Measurements from ENCODE around the gene H2AZ2. TPM values are rescaled to one million over a fixed set of nuclear protein-coding genes. Genes with fewer than 3 reads are reported as not detected.

The H2AZ2 gene
- total and polyA plus RNA-seq, 2 donors (not counting 1 experiment from before 2014, with no cell fraction given), result 55.3 to 129 TPM

DNA sequence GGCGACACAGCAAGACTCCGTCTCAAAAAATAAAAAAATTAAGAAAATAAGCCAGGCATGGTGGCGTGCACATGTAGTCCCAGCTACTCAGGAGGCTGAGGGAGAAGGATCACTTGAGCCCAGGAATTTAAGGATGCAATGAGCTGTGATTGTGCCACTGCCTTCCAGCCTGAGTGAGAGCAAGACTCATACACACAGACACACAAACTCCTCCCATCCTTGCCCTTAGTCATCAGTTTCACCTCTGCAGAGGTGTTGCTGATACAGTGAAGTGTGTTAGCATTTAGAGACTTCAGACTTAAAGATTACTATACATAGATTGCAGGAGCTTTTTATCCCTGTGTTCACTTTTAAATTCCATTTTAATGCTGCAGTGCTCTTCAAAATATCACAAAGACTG is 5.5 kb upstream of the H2AZ2 start:
- Histone ChIP-seq H4K20me1 (ENCODE audit: control insufficient read depth, insufficient read depth, low read length, poor library complexity, severe bottlenecking) (no peaks in the 10 kb centered on the region), H3K4me3 (ENCODE audit: control extremely low read depth in 1 of 5, extremely low read depth in 1 of 5, insufficient read depth in 1 of 5, low read depth in 2 of 5, low read length in 4 of 5) (no peak overlapping the region), H3K27me3 (replicated peaks in 1 of 4; ENCODE audit: control extremely low read depth in 1 of 4, control insufficient read depth in 3 of 4, insufficient read depth in 4 of 4, low read length in 3 of 4) (no peaks in the 10 kb centered on the region), H3K27ac (ENCODE audit: low read length in 2 of 2) (no peak overlapping the region), H3K4me2 (replicated peaks; ENCODE audit: low read depth, low read length, poor library complexity, severe bottlenecking) (no peak overlapping the region), H3K9ac (ENCODE audit: low read length) (no peak overlapping the region), H3K9me3 (ENCODE audit: control extremely low read depth in 1 of 3, control insufficient read depth in 2 of 3, insufficient read depth in 1 of 3, low read length in 2 of 3) (no peaks in the 10 kb centered on the region), H3K36me3 (replicated peaks in 1 of 2; ENCODE audit: control extremely low read depth in 1 of 2, control insufficient read depth in 1 of 2, extremely low read depth in 1 of 2, insufficient read depth in 2 of 2, low read length in 1 of 2) (no peaks in the 10 kb centered on the region), H2AFZ (ENCODE audit: insufficient read depth, low read depth, low read length, poor library complexity, severe bottlenecking) (no peak overlapping the region), H3K79me2 (ENCODE audit: control insufficient read depth, insufficient read depth, low read length) (no peaks in the 10 kb centered on the region), H3K4me1 (ENCODE audit: control insufficient read depth in 2 of 2, insufficient read depth in 2 of 2, low read length in 2 of 2) (peaks cover 3 to 8% of the 10 kb centered on the region in 2 donors)
- Mint-ChIP-seq H3K9me3 (ENCODE audit: insufficient read depth) (no peaks in the 10 kb centered on the region), H3K27ac (no peak overlapping the region), H3K4me1 (peaks cover 4% of the 10 kb centered on the region), H3K27me3 (no peaks in the 10 kb centered on the region), H3K4me3 (no peak overlapping the region)
- no peak for ATAC-seq (ENCODE audit: low read depth)
- ChIA-PET CTCF (interaction anchor here (1.1 to 10.1 kb wide), 2 partner anchors 173 to 283 kb away, joined by 3 to 189 read pairs; no protein-coding TSS in a partner anchor), POLR2A (interaction anchor here (0.7 kb wide), 1 partner anchor 145 kb away, joined by 3 read pairs; no protein-coding TSS in a partner anchor)
- no peak for TF ChIP-seq EZH2 (IDR thresholded peaks at IDR 0.05; ENCODE audit: borderline replicate concordance, insufficient read depth, low read depth, low read length, poor library complexity, severe bottlenecking)
- TF ChIP-seq, protein P1, sequence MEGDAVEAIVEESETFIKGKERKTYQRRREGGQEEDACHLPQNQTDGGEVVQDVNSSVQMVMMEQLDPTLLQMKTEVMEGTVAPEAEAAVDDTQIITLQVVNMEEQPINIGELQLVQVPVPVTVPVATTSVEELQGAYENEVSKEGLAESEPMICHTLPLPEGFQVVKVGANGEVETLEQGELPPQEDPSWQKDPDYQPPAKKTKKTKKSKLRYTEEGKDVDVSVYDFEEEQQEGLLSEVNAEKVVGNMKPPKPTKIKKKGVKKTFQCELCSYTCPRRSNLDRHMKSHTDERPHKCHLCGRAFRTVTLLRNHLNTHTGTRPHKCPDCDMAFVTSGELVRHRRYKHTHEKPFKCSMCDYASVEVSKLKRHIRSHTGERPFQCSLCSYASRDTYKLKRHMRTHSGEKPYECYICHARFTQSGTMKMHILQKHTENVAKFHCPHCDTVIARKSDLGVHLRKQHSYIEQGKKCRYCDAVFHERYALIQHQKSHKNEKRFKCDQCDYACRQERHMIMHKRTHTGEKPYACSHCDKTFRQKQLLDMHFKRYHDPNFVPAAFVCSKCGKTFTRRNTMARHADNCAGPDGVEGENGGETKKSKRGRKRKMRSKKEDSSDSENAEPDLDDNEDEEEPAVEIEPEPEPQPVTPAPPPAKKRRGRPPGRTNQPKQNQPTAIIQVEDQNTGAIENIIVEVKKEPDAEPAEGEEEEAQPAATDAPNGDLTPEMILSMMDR (IDR thresholded peaks at IDR 0.05), result no peak
- intact Hi-C loops (cut with micrococcal nuclease), result no loop called here
- DNase-seq, result no peak
- 95% methylated on average over 3 of the region's 3 CpGs for WGBS (ENCODE audit: insufficient coverage)

DNA sequence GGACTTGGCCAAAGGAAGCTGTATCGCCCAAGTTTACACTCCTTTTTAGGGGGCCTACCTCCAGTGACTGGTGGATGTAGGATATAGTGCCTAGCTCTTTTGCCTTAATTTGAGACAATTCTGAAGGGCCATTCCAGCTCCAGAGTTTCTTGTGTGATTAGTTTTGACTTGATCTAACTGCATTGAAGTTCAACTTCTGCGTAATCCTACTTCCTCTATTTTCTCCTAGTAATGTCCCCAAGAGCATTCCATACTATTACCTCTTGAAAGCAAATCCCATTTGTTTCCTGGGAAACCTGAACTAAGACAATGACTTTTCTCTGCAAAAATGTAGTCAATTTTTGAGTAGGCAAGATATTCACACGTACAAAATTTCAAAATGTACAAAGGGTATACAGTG is 4.7 kb upstream of the H2AZ2 start:
- POLR2A ChIA-PET, result no interaction called here
- H3K9ac ChIP-seq (ENCODE audit: low read length), result no peak overlapping the region
- Mint-ChIP-seq H3K4me3 (no peak overlapping the region), H3K27ac (no peak overlapping the region), H3K9me3 (ENCODE audit: insufficient read depth) (no peaks in the 10 kb centered on the region), H3K27me3 (no peaks in the 10 kb centered on the region), H3K4me1 (peaks cover 7% of the 10 kb centered on the region)
- WGBS (ENCODE audit: insufficient coverage), result 100% methylated on average over 2 of the region's 3 CpGs
- H2AFZ ChIP-seq (ENCODE audit: insufficient read depth, low read depth, low read length, poor library complexity, severe bottlenecking), result no peak overlapping the region
- peaks cover 3 to 8% of the 10 kb centered on the region in 2 donors for H3K4me1 ChIP-seq (ENCODE audit: control insufficient read depth in 2 of 2, insufficient read depth in 2 of 2, low read length in 2 of 2)
- H3K4me3 ChIP-seq (ENCODE audit: control extremely low read depth in 1 of 5, extremely low read depth in 1 of 5, insufficient read depth in 1 of 5, low read depth in 2 of 5, low read length in 4 of 5), result no peak overlapping the region
- H3K9me3 ChIP-seq (ENCODE audit: control extremely low read depth in 1 of 3, control insufficient read depth in 2 of 3, insufficient read depth in 1 of 3, low read length in 2 of 3), result no peaks in the 10 kb centered on the region
- H3K36me3 ChIP-seq (replicated peaks in 1 of 2; ENCODE audit: control extremely low read depth in 1 of 2, control insufficient read depth in 1 of 2, extremely low read depth in 1 of 2, insufficient read depth in 2 of 2, low read length in 1 of 2), result no peaks in the 10 kb centered on the region
- CTCF ChIA-PET, result interaction anchor here (1.1 to 1.4 kb wide), 2 partner anchors 174 to 285 kb away, joined by 3 read pairs; no protein-coding TSS in a partner anchor
- H4K20me1 ChIP-seq (ENCODE audit: control insufficient read depth, insufficient read depth, low read length, poor library complexity, severe bottlenecking), result no peaks in the 10 kb centered on the region
- ATAC-seq (ENCODE audit: low read depth) (no peak), DNase-seq (no peak)
- no peak overlapping the region for H3K27ac ChIP-seq (ENCODE audit: low read length in 2 of 2)
- intact Hi-C loops (cut with micrococcal nuclease), result no loop called here
- H3K79me2 ChIP-seq (ENCODE audit: control insufficient read depth, insufficient read depth, low read length), result no peaks in the 10 kb centered on the region
- no peaks in the 10 kb centered on the region for H3K27me3 ChIP-seq (replicated peaks in 1 of 4; ENCODE audit: control extremely low read depth in 1 of 4, control insufficient read depth in 3 of 4, insufficient read depth in 4 of 4, low read length in 3 of 4)
- no peak overlapping the region for H3K4me2 ChIP-seq (replicated peaks; ENCODE audit: low read depth, low read length, poor library complexity, severe bottlenecking)
- no peak for TF ChIP-seq EZH2 (IDR thresholded peaks at IDR 0.05; ENCODE audit: borderline replicate concordance, insufficient read depth, low read depth, low read length, poor library complexity, severe bottlenecking)
- TF ChIP-seq, protein P1 (IDR thresholded peaks at IDR 0.05), result no peak

Data from B cell (primary cell).